Peyer's patch (tissue), 4 donors: ENCODE results near the gene AK9.

Experiments used
- POLR2A ChIP-seq, 2 donors: fragments of 450-650 bp; IDR thresholded peaks; one replicate each; pipeline ENCODE4 v1.5.1; 2017; ENCODE audit warnings: antibody characterized with exemption in 2 of 2, mild to moderate bottlenecking in 2 of 2, moderate library complexity in 2 of 2
- TF ChIP-seq, protein P1 (sequence below), 6 experiments: fragments of 450-650 bp in 4 of 6; fragments of 200-600 bp in 2 of 6; sonication (generic) in 1 of 6; IDR thresholded peaks; one replicate each; pipeline ENCODE4 v1.5.1; 2017 to 2019; ENCODE audit warnings: antibody characterized with exemption in 6 of 6, mild to moderate bottlenecking in 3 of 6, moderate library complexity in 1 of 6

DNA sequence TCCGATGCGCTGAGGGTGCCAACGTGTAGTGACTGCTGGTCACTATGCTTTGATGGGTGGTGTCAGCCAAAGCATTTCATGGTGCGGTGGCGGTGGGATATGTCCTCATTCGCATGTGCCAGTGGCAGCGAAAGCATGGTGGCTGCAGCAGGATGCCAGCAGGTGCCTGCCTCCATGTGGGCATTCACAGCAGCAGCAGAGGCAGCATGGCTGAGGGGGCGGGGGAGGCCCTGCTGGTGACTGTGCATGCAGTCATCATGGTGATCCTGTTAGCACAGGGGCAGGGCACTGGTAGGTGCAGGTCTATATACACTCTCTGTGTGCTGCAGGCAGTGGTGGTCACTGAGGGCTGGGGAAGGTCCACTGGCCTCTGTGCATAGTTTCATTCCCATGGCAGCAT is 22.1 kb upstream of the AK9 start:
- TF ChIP-seq, protein P1, sequence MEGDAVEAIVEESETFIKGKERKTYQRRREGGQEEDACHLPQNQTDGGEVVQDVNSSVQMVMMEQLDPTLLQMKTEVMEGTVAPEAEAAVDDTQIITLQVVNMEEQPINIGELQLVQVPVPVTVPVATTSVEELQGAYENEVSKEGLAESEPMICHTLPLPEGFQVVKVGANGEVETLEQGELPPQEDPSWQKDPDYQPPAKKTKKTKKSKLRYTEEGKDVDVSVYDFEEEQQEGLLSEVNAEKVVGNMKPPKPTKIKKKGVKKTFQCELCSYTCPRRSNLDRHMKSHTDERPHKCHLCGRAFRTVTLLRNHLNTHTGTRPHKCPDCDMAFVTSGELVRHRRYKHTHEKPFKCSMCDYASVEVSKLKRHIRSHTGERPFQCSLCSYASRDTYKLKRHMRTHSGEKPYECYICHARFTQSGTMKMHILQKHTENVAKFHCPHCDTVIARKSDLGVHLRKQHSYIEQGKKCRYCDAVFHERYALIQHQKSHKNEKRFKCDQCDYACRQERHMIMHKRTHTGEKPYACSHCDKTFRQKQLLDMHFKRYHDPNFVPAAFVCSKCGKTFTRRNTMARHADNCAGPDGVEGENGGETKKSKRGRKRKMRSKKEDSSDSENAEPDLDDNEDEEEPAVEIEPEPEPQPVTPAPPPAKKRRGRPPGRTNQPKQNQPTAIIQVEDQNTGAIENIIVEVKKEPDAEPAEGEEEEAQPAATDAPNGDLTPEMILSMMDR (IDR thresholded peaks at IDR 0.05), result no peak
- no peak for TF ChIP-seq POLR2A (IDR thresholded peaks at IDR 0.05)
